PC-9 (cell line): ENCODE measurements around the gene BHLHA9. TPM values are rescaled to one million over a fixed set of nuclear protein-coding genes. Genes with fewer than 3 reads are reported as not detected.

Experiments
- BruUV-seq: library from RNA; stranded (reverse); fragments of 400-500 nt; replicated peaks from 2 replicates; lab custom pipeline; 2021; lab: Mats Ljungman, UMichigan
- CTCF ChIA-PET: fragments of 300-600 bp; sonication (Branson Sonifier 250); formaldehyde crosslinking; loops from one replicate; lab custom pipeline; 2022; ENCODE audit warnings: antibody characterized with exemption; lab: Charles Lee
- POLR2A ChIA-PET: fragments of 300-600 bp; sonication (Branson Sonifier 250); formaldehyde crosslinking; loops from one replicate; lab custom pipeline; 2022; ENCODE audit warnings: antibody characterized with exemption; ENCODE audit not compliant: unreplicated experiment; lab: Charles Lee
- DNase-seq, 2 experiments: peaks; one replicate each; pipeline versions ENCODE4 v3.0.0 to v3.0.0-alpha.2; 2015 to 2022; ENCODE audit warnings: mixed read lengths in 1 of 2
- H2AFZ ChIP-seq: fragments of 200-600 bp; sonication (generic); 2 replicates; pipeline ENCODE4 v1.8.1; 2017; ENCODE audit warnings: antibody characterized with exemption
- H3F3A ChIP-seq: fragments of 200-600 bp; sonication (generic); 2 replicates; pipeline ENCODE4 v1.8.1; 2017; ENCODE audit warnings: antibody characterized with exemption, mild to moderate bottlenecking, low read depth; ENCODE audit not compliant: insufficient read depth
- H3K27ac ChIP-seq: fragments of 200-600 bp; sonication (generic); 2 replicates; pipeline ENCODE4 v1.6.1; 2016; ENCODE audit warnings: mixed run types
- H3K27me3 ChIP-seq: fragments of 200-600 bp; sonication (generic); 2 replicates; pipeline ENCODE4 v1.6.1; 2016; ENCODE audit warnings: low read depth, mixed run types; ENCODE audit not compliant: insufficient read depth
- H3K36me3 ChIP-seq: fragments of 200-600 bp; sonication (generic); 2 replicates; pipeline ENCODE4 v1.6.1; 2016; ENCODE audit warnings: low read depth, mixed run types
- H3K4me1 ChIP-seq: fragments of 200-600 bp; sonication (generic); replicated peaks from 2 replicates; pipeline ENCODE4 v1.6.1; 2016; ENCODE audit warnings: mixed run types; ENCODE audit not compliant: insufficient read depth
- H3K4me2 ChIP-seq: fragments of 200-600 bp; sonication (generic); 2 replicates; pipeline ENCODE4 v1.6.1; 2017; ENCODE audit warnings: mixed run types
- H3K4me3 ChIP-seq: fragments of 200-600 bp; sonication (generic); 2 replicates; pipeline ENCODE4 v1.6.1; 2016; ENCODE audit warnings: mixed run types
- H3K79me2 ChIP-seq: fragments of 200-600 bp; sonication (generic); 2 replicates; pipeline ENCODE4 v1.6.1; 2017; ENCODE audit warnings: low read depth, mixed run types
- H3K9me2 ChIP-seq: fragments of 200-600 bp; sonication (generic); 2 replicates; pipeline ENCODE4 v1.8.1; 2017; ENCODE audit warnings: mild to moderate bottlenecking; ENCODE audit not compliant: insufficient read depth
- H3K9me3 ChIP-seq: fragments of 200-600 bp; sonication (generic); 2 replicates; pipeline ENCODE4 v1.8.1; 2016; ENCODE audit warnings: low read depth; ENCODE audit not compliant: insufficient read depth
- H4K20me1 ChIP-seq: fragments of 200-600 bp; sonication (generic); 2 replicates; pipeline ENCODE4 v1.8.1; 2017; ENCODE audit not compliant: insufficient read depth
- CTCF ChIP-seq: fragments of 200-600 bp; sonication (generic); conservative IDR thresholded peaks from 2 replicates; pipeline ENCODE4 v1.6.1; 2017; ENCODE audit warnings: mixed run types, antibody characterized with exemption, mild to moderate bottlenecking, moderate library complexity
- EZH2 ChIP-seq: fragments of 200-600 bp; sonication (generic); IDR thresholded peaks from 2 replicates; pipeline ENCODE4 v1.8.0; 2017; ENCODE audit warnings: antibody characterized with exemption, low read depth
- intact Hi-C: fragments of 100-400 bp; cut with micrococcal nuclease; formaldehyde crosslinking; loops from one replicate; pipeline ENCODE4 v1.10.0; 2022; ENCODE audit not compliant: unreplicated experiment
- total RNA-seq: library from RNA; stranded (reverse); gene quantifications from 2 replicates; pipeline ENCODE4 v1.2.3, GENCODE V29; 2021

BHLHA9 gene
- total RNA-seq, 1 experiment from 2014 or later: not detected

- Histone ChIP-seq H4K20me1 (no peaks in the 10 kb centered on the region), H3K79me2 (no peaks in the 10 kb centered on the region), H2AFZ (no peak overlapping the region), H3K9me3 (no peaks in the 10 kb centered on the region), H3K27me3 (peaks cover 44% of the 10 kb centered on the region; the same call in 1 of the 2 replicates), H3F3A (no peaks in the 10 kb centered on the region), H3K4me3 (no peak overlapping the region), H3K4me1 (no peaks in the 10 kb centered on the region), H3K36me3 (no peaks in the 10 kb centered on the region), H3K27ac (no peak overlapping the region), H3K4me2 (no peak overlapping the region), H3K9me2 (no peaks in the 10 kb centered on the region)
- BruUV-seq: no TSS peak
- TF ChIP-seq CTCF (no peak), EZH2 (no peak)
- intact Hi-C loops: no loop called here
- POLR2A ChIA-PET: no interaction called here
- CTCF ChIA-PET: no interaction called here
- DNase-seq: no peak
These were observed 29.5 kb downstream of the BHLHA9 start for GRCh38 chr17:1299552-1300370.

- Histone ChIP-seq H3K4me2 (no peak overlapping the region), H3K79me2 (no peaks in the 10 kb centered on the region), H2AFZ (no peak overlapping the region), H3F3A (no peaks in the 10 kb centered on the region), H4K20me1 (no peaks in the 10 kb centered on the region), H3K9me2 (no peaks in the 10 kb centered on the region), H3K27ac (no peak overlapping the region), H3K4me1 (no peaks in the 10 kb centered on the region), H3K36me3 (no peaks in the 10 kb centered on the region), H3K27me3 (peaks cover 44% of the 10 kb centered on the region; the same call in 1 of the 2 replicates), H3K9me3 (no peaks in the 10 kb centered on the region), H3K4me3 (no peak overlapping the region)
- intact Hi-C loops: no loop called here
- CTCF ChIA-PET: no interaction called here
- no TSS peak for BruUV-seq
- POLR2A ChIA-PET: no interaction called here
- TF ChIP-seq EZH2 (no peak), CTCF (no peak)
- no peak for DNase-seq
These were observed 30.2 kb downstream of the BHLHA9 start for GRCh38 chr17:1300371-1300905.

- BruUV-seq: no TSS peak
- Histone ChIP-seq H3K79me2 (no peaks in the 10 kb centered on the region), H3F3A (0 out of 2 replicates have a peak, but pooled peaks cover 8% of the 10 kb centered on the region), H3K4me2 (no peak overlapping the region), H3K36me3 (no peaks in the 10 kb centered on the region), H4K20me1 (no peaks in the 10 kb centered on the region), H3K9me3 (no peaks in the 10 kb centered on the region), H3K27me3 (peaks cover 42% of the 10 kb centered on the region; the same call in 1 of the 2 replicates), H3K27ac (no peak overlapping the region), H3K4me3 (no peak overlapping the region), H2AFZ (no peak overlapping the region), H3K4me1 (peaks cover 3% of the 10 kb centered on the region), H3K9me2 (no peaks in the 10 kb centered on the region)
- ChIA-PET POLR2A (no interaction called here), CTCF (no interaction called here)
- intact Hi-C loops: no loop called here
- DNase-seq: no peak
- no peak for TF ChIP-seq CTCF
- no peak for TF ChIP-seq EZH2
These were observed 31.3 kb downstream of the BHLHA9 start for GRCh38 chr17:1301546-1301945.
